A549 treated with AZD2906 at 1 μM for 4 hours (cell line): ENCODE data around the gene RASGRP3. TPM values are rescaled to one million over a fixed set of nuclear protein-coding genes. Genes with fewer than 3 reads are reported as not detected.

Experiments used
- total RNA-seq: library from RNA; stranded (reverse); fragments of 200-300 nt; extraction: Qiagen RNA extraction; gene quantifications from 5 replicates; pipeline ENCODE4 v1.2.3, GENCODE V29; 2022

RASGRP3 gene
- 0.58 to 0.98 TPM (median 0.72 TPM) in 5 replicates for total RNA-seq

GRCh38 chr2:33476131-33476792 lies at the start of gene RASGRP3:
Gene RASGRP3, plus strand, starts transcription at chr2:33476649. Its CDS starts 38,488 bp downstream, at chr2:33515137.

GRCh38 chr2:33599175-33599942 lies 122.9 kb downstream of the RASGRP3 start, which contains the start of gene FAM98A:
Gene FAM98A, minus strand, starts transcription at chr2:33599299. Its CDS starts 78 bp downstream, at chr2:33599221.

Other genes starting within 250 kb of the RASGRP3 start
- 55.0 to 139 TPM (median 67.9 TPM) in 5 replicates for gene FAM98A, start 122.7 kb downstream of the RASGRP3 start, total RNA-seq